Measurements from ENCODE around the gene SKA2. TPM values are rescaled to one million over a fixed set of nuclear protein-coding genes. Genes with fewer than 3 reads are reported as not detected.
"Not testable (repeated sequence)": the region's sequence is repeated elsewhere in the genome, so short reads cannot be mapped to it uniquely, and the experiment has no call there.

Gene SKA2
- total RNA-seq, 1 experiment from 2014 or later: 119 TPM

DNA sequence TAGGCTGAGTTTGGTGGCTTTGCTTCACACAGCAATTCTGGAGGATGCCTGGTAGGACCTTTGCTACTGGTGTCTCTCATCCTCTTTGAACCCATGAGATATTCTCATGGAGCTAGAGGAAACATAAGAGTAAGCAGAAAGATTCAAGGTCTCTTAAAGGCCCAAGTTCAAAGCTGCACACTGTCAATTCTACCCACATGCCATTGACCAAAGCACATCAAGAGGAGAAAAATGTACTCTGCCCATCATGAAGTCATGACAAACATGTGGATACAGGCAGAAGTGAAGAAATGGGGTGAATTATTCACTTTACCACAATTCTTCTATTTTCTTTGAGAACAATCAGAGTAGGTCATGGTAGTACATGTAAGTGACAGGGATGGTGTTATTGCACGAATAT is 13.1 kb downstream of the SKA2 start:
- ChIA-PET POLR2A (no interaction called here), CTCF (no interaction called here)
- H3K27me3 Mint-ChIP-seq (ENCODE audit: insufficient read depth, unreplicated experiment): no peaks in the 10 kb centered on the region
- no TSS peak for BruUV-seq (replicated peaks)
- intact Hi-C loops (cut with micrococcal nuclease; ENCODE audit: unreplicated experiment): no loop called here
- H3K9me3 ChIP-seq: no peaks in the 10 kb centered on the region
- H3K4me3 Mint-ChIP-seq (ENCODE audit: unreplicated experiment): no peak overlapping the region
- peaks cover 6% of the 10 kb centered on the region for H3K4me1 Mint-ChIP-seq (ENCODE audit: low read depth, unreplicated experiment)
- H3K27me3 ChIP-seq (replicated peaks; ENCODE audit: control insufficient read depth, insufficient read depth, low read length): no peaks in the 10 kb centered on the region
- no peaks in the 10 kb centered on the region for H3K36me3 ChIP-seq (ENCODE audit: control insufficient read depth, insufficient read depth, low read length)
- no peaks in the 10 kb centered on the region for H3K4me1 ChIP-seq
- TF ChIP-seq, protein P1, sequence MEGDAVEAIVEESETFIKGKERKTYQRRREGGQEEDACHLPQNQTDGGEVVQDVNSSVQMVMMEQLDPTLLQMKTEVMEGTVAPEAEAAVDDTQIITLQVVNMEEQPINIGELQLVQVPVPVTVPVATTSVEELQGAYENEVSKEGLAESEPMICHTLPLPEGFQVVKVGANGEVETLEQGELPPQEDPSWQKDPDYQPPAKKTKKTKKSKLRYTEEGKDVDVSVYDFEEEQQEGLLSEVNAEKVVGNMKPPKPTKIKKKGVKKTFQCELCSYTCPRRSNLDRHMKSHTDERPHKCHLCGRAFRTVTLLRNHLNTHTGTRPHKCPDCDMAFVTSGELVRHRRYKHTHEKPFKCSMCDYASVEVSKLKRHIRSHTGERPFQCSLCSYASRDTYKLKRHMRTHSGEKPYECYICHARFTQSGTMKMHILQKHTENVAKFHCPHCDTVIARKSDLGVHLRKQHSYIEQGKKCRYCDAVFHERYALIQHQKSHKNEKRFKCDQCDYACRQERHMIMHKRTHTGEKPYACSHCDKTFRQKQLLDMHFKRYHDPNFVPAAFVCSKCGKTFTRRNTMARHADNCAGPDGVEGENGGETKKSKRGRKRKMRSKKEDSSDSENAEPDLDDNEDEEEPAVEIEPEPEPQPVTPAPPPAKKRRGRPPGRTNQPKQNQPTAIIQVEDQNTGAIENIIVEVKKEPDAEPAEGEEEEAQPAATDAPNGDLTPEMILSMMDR (IDR thresholded peaks at IDR 0.05; ENCODE audit: insufficient read depth in 1 of 2, low read depth in 1 of 2, low read length in 1 of 2, severe bottlenecking in 1 of 2, unreplicated experiment in 1 of 2): no peak
- peaks cover 49% of the 10 kb centered on the region for H3K36me3 Mint-ChIP-seq (ENCODE audit: insufficient read depth, unreplicated experiment)
- H3K9me3 Mint-ChIP-seq (ENCODE audit: unreplicated experiment): no peaks in the 10 kb centered on the region
- H3K27ac Mint-ChIP-seq (ENCODE audit: unreplicated experiment): no peak overlapping the region
- DNase-seq: no peak
- H3K4me3 ChIP-seq (ENCODE audit: low read depth, low read length): no peak overlapping the region

DNA sequence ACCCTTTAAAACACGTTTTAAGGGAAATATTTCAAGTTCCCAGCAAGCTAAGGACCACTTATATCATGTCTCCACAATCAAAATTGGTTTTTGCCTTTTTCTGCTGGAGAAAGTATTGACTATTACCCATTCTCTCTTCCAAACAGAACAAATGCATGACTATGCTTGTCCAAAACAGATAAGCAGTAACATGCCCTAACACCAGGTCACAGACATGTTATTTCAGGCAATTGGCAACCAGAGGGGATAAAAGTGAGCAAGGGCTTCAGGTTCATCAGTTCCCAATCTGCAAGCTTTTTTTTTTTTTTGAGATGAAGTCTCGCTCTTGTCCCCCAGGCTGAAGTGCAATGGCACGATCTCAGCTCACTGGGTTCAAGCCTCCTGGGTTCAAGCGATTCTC is 15.0 kb downstream of the SKA2 start:
- H3K36me3 ChIP-seq (ENCODE audit: control insufficient read depth, insufficient read depth, low read length): no peaks in the 10 kb centered on the region
- no peaks in the 10 kb centered on the region for H3K4me1 ChIP-seq
- no peak overlapping the region for H3K27ac Mint-ChIP-seq (ENCODE audit: unreplicated experiment)
- peaks cover 44% of the 10 kb centered on the region for H3K36me3 Mint-ChIP-seq (ENCODE audit: insufficient read depth, unreplicated experiment)
- no TSS peak for BruUV-seq (replicated peaks)
- H3K27me3 Mint-ChIP-seq (ENCODE audit: insufficient read depth, unreplicated experiment): no peaks in the 10 kb centered on the region
- H3K4me3 ChIP-seq (ENCODE audit: low read depth, low read length): no peak overlapping the region
- no peaks in the 10 kb centered on the region for H3K9me3 ChIP-seq
- H3K4me3 Mint-ChIP-seq (ENCODE audit: unreplicated experiment): no peak overlapping the region
- no peaks in the 10 kb centered on the region for H3K27me3 ChIP-seq (replicated peaks; ENCODE audit: control insufficient read depth, insufficient read depth, low read length)
- ChIA-PET CTCF (no interaction called here), POLR2A (interaction anchor here (0.5 kb wide), 1 partner anchor 508 kb away, joined by 3 read pairs; no protein-coding TSS in a partner anchor)
- intact Hi-C loops (cut with micrococcal nuclease; ENCODE audit: unreplicated experiment): no loop called here
- peaks cover 6% of the 10 kb centered on the region for H3K4me1 Mint-ChIP-seq (ENCODE audit: low read depth, unreplicated experiment)
- no peak for DNase-seq
- no peaks in the 10 kb centered on the region for H3K9me3 Mint-ChIP-seq (ENCODE audit: unreplicated experiment)
- TF ChIP-seq, protein P1 (IDR thresholded peaks at IDR 0.05; ENCODE audit: insufficient read depth in 1 of 2, low read depth in 1 of 2, low read length in 1 of 2, severe bottlenecking in 1 of 2, unreplicated experiment in 1 of 2): no peak

DNA sequence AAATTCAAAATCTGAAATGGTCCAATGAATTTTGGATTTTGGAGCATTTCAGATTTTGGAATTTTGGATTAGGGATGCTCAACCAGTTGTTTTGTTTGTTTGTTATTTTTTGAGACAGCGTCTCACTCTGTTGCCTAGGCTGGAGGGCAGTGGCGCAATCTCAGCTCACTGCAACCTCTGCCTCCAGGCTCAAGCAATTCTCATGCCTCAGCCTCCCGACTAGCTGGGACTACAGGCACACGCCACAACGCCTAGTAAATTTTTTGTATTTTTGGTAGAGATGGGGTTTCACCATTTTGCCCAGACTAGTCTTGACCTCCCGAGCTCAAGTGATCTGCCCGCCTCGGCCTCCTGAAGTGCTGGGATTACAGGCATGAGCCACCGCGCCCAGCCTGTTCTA is 16.6 kb downstream of the SKA2 start:
- H3K27me3 ChIP-seq (replicated peaks; ENCODE audit: control insufficient read depth, insufficient read depth, low read length); H3K4me3 Mint-ChIP-seq (ENCODE audit: unreplicated experiment); H3K27me3 Mint-ChIP-seq (ENCODE audit: insufficient read depth, unreplicated experiment); CTCF ChIA-PET; H3K4me1 Mint-ChIP-seq (ENCODE audit: low read depth, unreplicated experiment); H3K4me1 ChIP-seq; H3K27ac Mint-ChIP-seq (ENCODE audit: unreplicated experiment); H3K36me3 ChIP-seq (ENCODE audit: control insufficient read depth, insufficient read depth, low read length); H3K9me3 ChIP-seq; H3K4me3 ChIP-seq (ENCODE audit: low read depth, low read length); POLR2A ChIA-PET; DNase-seq; BruUV-seq (replicated peaks); intact Hi-C loops (cut with micrococcal nuclease; ENCODE audit: unreplicated experiment); H3K9me3 Mint-ChIP-seq (ENCODE audit: unreplicated experiment): not testable (repeated sequence)
- peaks cover 34% of the 10 kb centered on the region for H3K36me3 Mint-ChIP-seq (ENCODE audit: insufficient read depth, unreplicated experiment)

DNA sequence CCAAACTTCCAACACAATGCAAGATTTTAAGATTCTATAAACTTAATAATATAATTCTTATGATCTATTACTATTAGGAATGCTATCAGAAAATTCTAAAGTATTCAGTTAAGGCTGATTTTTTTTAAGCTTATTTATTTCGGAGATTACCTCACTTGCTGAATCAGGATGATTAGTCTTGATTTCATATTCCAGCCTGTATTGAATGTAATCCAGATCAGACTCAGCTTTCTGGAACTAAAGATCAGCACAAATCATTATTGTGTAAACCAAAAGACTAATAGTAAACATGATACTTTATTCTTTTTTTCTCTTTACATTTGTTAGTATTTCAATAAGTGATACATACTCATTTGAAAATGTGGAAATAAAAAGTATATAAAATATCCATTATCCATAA is 23.9 kb downstream of the SKA2 start:
- no TSS peak for BruUV-seq (replicated peaks)
- CTCF ChIA-PET: no interaction called here
- POLR2A ChIA-PET: interaction anchor here (1.1 kb wide), 1 partner anchor 24 kb away, joined by 4 read pairs; the partner anchor contains the start of genes PRR11 and SKA2
- intact Hi-C loops (cut with micrococcal nuclease; ENCODE audit: unreplicated experiment): no loop called here
- Histone ChIP-seq H3K9me3 (no peaks in the 10 kb centered on the region), H3K4me3 (ENCODE audit: low read depth, low read length) (no peak overlapping the region), H3K4me1 (no peaks in the 10 kb centered on the region), H3K27me3 (replicated peaks; ENCODE audit: control insufficient read depth, insufficient read depth, low read length) (no peaks in the 10 kb centered on the region), H3K36me3 (ENCODE audit: control insufficient read depth, insufficient read depth, low read length) (no peaks in the 10 kb centered on the region)
- Mint-ChIP-seq H3K9me3 (ENCODE audit: unreplicated experiment) (no peaks in the 10 kb centered on the region), H3K36me3 (ENCODE audit: insufficient read depth, unreplicated experiment) (peaks cover 39% of the 10 kb centered on the region), H3K4me3 (ENCODE audit: unreplicated experiment) (no peak overlapping the region), H3K4me1 (ENCODE audit: low read depth, unreplicated experiment) (no peaks in the 10 kb centered on the region), H3K27ac (ENCODE audit: unreplicated experiment) (no peak overlapping the region), H3K27me3 (ENCODE audit: insufficient read depth, unreplicated experiment) (no peaks in the 10 kb centered on the region)
- DNase-seq: no peak
- TF ChIP-seq, protein P1 (IDR thresholded peaks at IDR 0.05; ENCODE audit: insufficient read depth in 1 of 2, low read depth in 1 of 2, low read length in 1 of 2, severe bottlenecking in 1 of 2, unreplicated experiment in 1 of 2): no peak

Data from Caco-2 (cell line).